HK-2 (cell line): ENCODE measurements around the gene SLC1A2.
A peak's percentile ranks its signal among the peaks of the same experiment; 100 is the strongest.
"Not testable (repeated sequence)": the region's sequence is repeated elsewhere in the genome, so short reads cannot be mapped to it uniquely, and the experiment has no call there.

Source experiments
- DNase-seq: peaks from one replicate; pipeline ENCODE4 v3.0.0-alpha.2; 2018; ENCODE audit not compliant: unreplicated experiment

The SLC1A2 gene

GRCh38 chr11:35226756-35227155 lies 192.6 kb downstream of the SLC1A2 start:
- DNase-seq: not testable (repeated sequence)

GRCh38 chr11:35225946-35226520 lies 193.3 kb downstream of the SLC1A2 start:
- DNase-seq: no peak

GRCh38 chr11:35223991-35224390 lies 195.4 kb downstream of the SLC1A2 start:
- no peak for DNase-seq

GRCh38 chr11:35223371-35223796 lies 196.0 kb downstream of the SLC1A2 start:
- no peak for DNase-seq

- no peak for DNase-seq
Measured at GRCh38 chr11:35218956-35219355, 200.4 kb downstream of the SLC1A2 start.

GRCh38 chr11:35216962-35217678 lies 202.2 kb downstream of the SLC1A2 start:
- DNase-seq: no peak

- DNase-seq: no peak
Measured at GRCh38 chr11:35215945-35216344, 203.4 kb downstream of the SLC1A2 start.

GRCh38 chr11:35214792-35215193 lies 204.6 kb downstream of the SLC1A2 start:
- DNase-seq: peak; percentile 67

GRCh38 chr11:35214226-35214770 lies 205.1 kb downstream of the SLC1A2 start:
- no peak for DNase-seq

- no peak for DNase-seq
Measured at GRCh38 chr11:35211952-35212351, 207.4 kb downstream of the SLC1A2 start.

- DNase-seq: no peak
Measured at GRCh38 chr11:35210876-35211546, 208.3 kb downstream of the SLC1A2 start.

GRCh38 chr11:35208795-35209194 lies 210.6 kb downstream of the SLC1A2 start:
- no peak for DNase-seq

GRCh38 chr11:35207471-35208403 lies 211.6 kb downstream of the SLC1A2 start:
- DNase-seq: no peak

- no peak for DNase-seq
Measured at GRCh38 chr11:35206616-35207015, 212.7 kb downstream of the SLC1A2 start.

- DNase-seq: no peak
Measured at GRCh38 chr11:35204614-35205013, 214.7 kb downstream of the SLC1A2 start.
